Tongue (tissue), 2 donors: ENCODE data around the gene PLPP2. TPM values are rescaled to one million over a fixed set of nuclear protein-coding genes. Genes with fewer than 3 reads are reported as not detected.
"Not testable (repeated sequence)": the region's sequence is repeated elsewhere in the genome, so short reads cannot be mapped to it uniquely, and the experiment has no call there.

Source experiments
- DNase-seq: peaks from one replicate; pipeline ENCODE4 v3.0.0-alpha.2; 2015
- total RNA-seq: library from RNA; depleted of rRNA; stranded (reverse); fragments of >200 nt; gene quantifications from one replicate; pipeline ENCODE4 v1.2.3, GENCODE V29; 2014

PLPP2 gene
- total RNA-seq, 1 donor from 2014 or later: 13.0 TPM

DNA sequence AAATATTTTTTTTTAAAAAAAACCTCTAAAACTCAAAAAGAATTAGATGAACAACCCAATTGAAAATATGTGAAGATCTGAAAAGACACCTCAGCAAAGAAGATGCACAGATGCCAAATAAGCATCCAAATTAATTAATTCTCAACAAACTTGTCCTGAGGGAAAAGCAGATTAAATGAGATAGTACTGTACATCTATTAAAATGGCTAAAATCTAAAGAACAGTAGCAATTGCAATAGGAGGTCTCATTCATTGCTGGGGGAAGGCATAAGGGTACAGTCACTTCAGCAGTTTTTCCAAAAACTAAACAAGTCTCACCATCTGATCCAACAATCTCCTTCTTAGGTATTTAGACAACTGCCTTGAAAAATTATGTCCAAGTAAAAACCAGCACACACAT is 22.0 kb downstream of the PLPP2 start:
- DNase-seq: no peak

DNA sequence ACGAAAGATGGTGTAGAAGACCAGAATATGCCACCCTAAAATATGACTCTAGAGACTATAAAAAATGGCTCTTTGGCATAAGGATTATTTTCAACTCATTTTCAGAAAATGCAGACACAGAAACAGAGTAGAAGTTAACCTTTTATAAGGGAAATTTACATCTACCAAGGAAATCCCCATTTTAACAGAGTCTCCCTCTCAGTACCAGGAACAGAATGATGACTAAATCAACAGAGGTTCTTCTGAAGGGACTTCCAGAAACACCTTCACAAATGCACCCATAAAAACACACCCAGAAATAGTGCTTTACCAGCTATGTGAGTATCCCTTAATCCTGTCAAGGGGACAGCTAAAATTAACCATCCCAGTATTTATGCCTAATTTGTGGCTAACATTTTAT is 29.1 kb downstream of the PLPP2 start:
- no peak for DNase-seq

DNA sequence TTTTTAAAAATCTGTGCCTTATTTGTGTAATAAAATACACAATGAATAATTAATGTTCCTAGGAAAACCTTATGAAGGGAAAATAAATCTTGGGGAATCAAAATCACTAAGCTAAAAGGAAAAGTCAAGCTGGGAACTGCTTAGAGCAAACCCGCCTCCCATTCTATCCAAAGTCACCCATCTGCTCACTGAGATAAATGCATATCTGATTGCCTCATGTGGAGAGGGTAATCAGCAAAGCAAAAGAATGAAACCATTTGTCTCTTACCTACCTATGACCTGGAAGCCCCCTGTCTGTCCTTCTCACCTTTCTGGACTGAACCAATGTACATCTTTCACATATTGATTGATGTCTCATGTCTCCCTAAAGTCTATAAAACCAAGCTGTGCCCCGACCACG is 34.4 kb downstream of the PLPP2 start:
- DNase-seq: not testable (repeated sequence)

DNA sequence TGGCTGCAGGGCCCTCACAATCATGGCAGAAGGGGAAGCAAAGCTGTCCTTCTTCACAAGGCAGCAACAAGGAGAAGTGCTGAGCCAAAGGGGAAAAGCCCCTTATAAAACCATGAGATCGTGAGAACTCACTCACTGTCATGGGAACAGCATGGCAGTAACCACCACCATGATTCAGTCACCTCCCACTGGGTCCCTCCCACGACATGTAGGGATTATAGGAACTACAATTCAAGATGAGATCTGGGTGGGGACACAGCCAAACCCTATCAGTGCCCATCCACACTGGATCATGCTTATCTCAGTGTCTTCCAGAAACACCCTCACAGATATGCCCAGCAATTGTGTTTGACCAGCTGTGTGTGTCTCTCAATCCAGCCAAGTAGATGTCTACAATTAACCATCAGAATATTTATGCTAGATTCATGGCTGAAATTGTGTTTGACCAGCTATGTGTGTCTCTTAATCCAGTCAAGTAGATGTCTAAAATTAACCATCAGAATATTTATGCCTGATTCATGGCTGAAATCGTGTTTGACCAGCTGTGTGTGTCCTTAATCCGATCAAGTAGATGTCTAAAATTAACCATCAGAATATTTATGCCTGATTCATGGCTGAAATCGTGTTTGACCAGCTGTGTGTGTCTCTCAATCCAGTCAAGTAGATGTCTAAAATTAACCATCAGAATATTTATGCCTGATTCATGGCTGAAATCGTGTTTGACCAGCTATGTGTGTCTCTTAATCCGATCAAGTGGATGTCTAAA is 38.6 kb downstream of the PLPP2 start:
- not testable (repeated sequence) for DNase-seq

DNA sequence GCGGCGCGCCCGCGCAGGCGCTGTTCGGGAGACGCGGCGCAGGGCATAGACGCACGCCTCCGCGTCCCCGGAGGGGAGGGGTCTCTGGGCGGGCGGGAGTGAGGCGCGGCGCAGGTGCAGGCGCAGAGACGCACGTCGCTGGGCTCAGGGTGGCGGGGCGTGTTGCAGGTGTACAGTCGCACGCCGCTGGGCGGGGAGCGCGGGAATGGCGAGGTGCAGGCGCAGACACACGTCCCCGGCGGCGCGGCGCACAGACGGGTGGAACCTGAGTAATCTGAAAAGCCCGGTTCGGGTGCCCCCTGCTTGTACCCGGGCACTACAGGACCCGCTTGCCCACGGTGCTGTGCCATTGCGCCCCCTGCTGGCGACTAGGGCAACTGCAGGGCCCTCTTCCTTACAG is 44.7 kb downstream of the PLPP2 start:
- no peak for DNase-seq

- not testable (repeated sequence) for DNase-seq
These were observed 45.3 kb downstream of the PLPP2 start for GRCh38 chr19:245900-246299.

GRCh38 chr19:245457-245856 is 45.7 kb downstream of the PLPP2 start:
- DNase-seq: no peak

Other genes with a start within 250 kb of the PLPP2 start
- not detected for gene OR4F17, start 184.3 kb downstream of the PLPP2 start, total RNA-seq
- gene MIER2, start 53.4 kb upstream of the PLPP2 start, total RNA-seq: 9.2 TPM
- 1.6 TPM for gene C2CD4C, start 117.7 kb upstream of the PLPP2 start, total RNA-seq
- 18.3 TPM for gene SHC2, start 169.6 kb upstream of the PLPP2 start, total RNA-seq
- 1.1 TPM for gene MADCAM1, start 205.1 kb upstream of the PLPP2 start, total RNA-seq
- gene TPGS1, start 216.1 kb upstream of the PLPP2 start, total RNA-seq: 34.5 TPM
- gene CDC34, start 240.4 kb upstream of the PLPP2 start, total RNA-seq: 64.1 TPM